Esophagus squamous epithelium (tissue), 4 donors: ENCODE results near the gene MTA1.

Experiments used
- POLR2A ChIP-seq, 4 donors: fragments of 450-650 bp; IDR thresholded peaks; one replicate each; pipeline ENCODE4 v1.6.1; 2017; ENCODE audit warnings: antibody characterized with exemption in 4 of 4, mild to moderate bottlenecking in 4 of 4, moderate library complexity in 3 of 4
- TF ChIP-seq, protein P1 (sequence below), 6 experiments: fragments of 450-650 bp in 4 of 6; fragments of 200-600 bp in 2 of 6; sonication (generic) in 2 of 6; IDR thresholded peaks; one replicate each; pipeline ENCODE4 v1.5.1; 2016 to 2019; ENCODE audit warnings: antibody characterized with exemption in 6 of 6, mild to moderate bottlenecking in 4 of 6, moderate library complexity in 4 of 6

DNA sequence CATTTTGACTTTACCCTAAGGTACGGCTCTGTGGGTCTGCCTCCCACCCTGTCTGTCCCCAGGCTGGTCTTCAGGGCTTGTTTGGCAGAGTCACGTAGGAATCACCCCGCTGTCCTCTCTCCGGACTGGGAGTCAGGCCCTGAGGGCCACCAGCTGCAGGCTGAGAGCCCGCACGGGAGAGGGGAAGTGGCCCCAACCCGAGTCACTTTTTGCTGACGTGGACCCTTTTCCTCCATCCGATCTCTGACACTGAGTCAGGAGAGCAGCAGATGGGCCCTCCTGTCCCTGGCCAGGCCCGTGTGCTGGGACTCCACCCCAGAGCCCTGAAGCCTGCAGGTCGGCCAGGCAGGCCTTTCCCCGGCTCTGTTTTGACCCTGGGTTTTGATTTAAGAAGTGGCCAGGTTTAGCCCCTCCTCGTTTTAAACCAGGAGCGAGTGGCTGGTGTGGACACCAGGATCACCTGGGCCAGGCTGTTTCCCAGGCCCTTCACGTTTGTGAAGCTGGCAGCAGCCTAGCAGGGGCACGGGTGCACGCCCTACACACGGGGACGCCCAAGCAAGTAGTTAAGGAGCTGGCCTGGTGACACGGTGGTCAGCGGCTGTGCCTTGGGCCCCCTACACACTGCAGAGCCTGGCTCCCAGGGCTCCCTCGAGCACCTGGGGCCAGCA is 33.8 kb upstream of the MTA1 start:
- TF ChIP-seq, protein P1, sequence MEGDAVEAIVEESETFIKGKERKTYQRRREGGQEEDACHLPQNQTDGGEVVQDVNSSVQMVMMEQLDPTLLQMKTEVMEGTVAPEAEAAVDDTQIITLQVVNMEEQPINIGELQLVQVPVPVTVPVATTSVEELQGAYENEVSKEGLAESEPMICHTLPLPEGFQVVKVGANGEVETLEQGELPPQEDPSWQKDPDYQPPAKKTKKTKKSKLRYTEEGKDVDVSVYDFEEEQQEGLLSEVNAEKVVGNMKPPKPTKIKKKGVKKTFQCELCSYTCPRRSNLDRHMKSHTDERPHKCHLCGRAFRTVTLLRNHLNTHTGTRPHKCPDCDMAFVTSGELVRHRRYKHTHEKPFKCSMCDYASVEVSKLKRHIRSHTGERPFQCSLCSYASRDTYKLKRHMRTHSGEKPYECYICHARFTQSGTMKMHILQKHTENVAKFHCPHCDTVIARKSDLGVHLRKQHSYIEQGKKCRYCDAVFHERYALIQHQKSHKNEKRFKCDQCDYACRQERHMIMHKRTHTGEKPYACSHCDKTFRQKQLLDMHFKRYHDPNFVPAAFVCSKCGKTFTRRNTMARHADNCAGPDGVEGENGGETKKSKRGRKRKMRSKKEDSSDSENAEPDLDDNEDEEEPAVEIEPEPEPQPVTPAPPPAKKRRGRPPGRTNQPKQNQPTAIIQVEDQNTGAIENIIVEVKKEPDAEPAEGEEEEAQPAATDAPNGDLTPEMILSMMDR (IDR thresholded peaks at IDR 0.05): no peak
- TF ChIP-seq POLR2A (IDR thresholded peaks at IDR 0.05): no peak
